IPS-NIHi11 (cell line): ENCODE measurements around the gene SCYL3.
"Not testable (repeated sequence)": the region's sequence is repeated elsewhere in the genome, so short reads cannot be mapped to it uniquely, and the experiment has no call there.

Experiments used
- DNase-seq: peaks from one replicate; pipeline ENCODE4 v3.0.0; 2012; ENCODE audit warnings: mixed read lengths, low spot score

SCYL3 gene

GRCh38 chr1:169871988-169872387 lies 21.7 kb downstream of the SCYL3 start:
- DNase-seq: not testable (repeated sequence)

GRCh38 chr1:169869426-169869825 lies 24.3 kb downstream of the SCYL3 start:
- DNase-seq: no peak

- no peak for DNase-seq
These were observed 24.7 kb downstream of the SCYL3 start for GRCh38 chr1:169868978-169869377.

DNA sequence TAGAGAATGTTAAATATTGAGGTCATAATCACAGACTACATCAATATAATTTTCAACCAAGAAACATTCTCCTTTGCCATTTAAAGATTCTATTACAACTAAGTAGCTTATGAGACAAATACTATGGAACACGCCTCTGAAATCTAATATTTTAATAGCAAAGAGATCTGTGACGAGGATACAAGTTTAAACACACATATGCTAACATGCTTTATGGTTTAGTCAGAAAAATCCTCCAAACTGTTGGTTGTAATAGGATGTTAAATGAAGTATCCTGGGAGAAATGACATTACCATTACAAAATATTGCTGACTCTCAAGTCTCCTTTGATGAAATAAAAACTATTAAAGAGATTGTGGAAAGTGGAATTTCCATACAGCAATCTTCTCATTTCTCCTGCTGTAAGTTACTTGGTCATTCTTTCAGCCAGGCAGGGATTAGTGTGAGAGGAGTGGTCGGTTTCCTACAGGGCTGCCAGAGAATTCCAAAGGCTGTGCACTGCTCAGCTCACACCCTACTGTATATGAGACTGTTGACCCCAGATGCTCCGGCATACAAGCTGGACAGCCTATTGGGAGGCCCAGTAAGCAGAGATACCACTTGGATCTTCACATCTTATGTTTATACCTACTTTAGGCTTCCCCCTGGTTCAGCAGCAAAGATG lies 26.6 kb downstream of the SCYL3 start:
- DNase-seq: no peak

DNA sequence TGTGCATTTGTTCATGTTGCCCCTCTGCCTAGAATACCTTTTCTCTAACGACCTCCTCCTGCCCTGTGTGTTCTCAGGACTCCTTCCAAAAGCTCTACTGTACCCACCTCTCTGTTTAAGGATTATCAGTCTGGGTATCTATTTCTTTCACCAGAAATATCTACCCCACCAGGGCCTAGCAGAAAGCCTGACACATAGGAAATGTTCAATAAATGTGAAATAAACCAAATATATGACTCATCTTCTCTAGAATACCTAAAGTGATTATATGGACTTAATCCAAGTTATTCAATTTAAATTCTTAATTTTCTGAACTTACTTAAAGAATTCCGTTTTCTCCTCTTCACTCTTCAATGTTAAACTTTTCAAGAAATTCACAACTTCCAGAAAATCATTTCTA lies 27.1 kb downstream of the SCYL3 start:
- no peak for DNase-seq

DNA sequence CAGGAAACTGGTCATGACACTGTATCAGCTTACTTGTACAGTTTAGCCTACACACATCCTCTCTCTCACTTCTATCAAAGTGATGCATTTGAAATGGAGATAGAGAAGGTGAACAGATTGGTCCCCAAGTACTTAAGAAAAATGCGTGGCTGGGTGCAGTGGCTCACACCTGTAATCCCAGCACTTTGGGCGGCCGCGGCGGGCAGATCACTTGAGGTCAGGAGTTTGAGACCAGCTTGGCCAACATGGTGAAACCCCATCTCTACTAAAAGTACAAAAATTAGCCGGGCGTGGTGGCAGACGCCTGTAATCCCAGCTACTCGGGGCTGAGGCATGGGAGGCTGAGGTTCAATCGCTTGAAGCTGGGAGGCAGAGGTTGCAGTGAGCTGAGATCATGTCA lies 29.2 kb downstream of the SCYL3 start:
- DNase-seq: not testable (repeated sequence)

DNA sequence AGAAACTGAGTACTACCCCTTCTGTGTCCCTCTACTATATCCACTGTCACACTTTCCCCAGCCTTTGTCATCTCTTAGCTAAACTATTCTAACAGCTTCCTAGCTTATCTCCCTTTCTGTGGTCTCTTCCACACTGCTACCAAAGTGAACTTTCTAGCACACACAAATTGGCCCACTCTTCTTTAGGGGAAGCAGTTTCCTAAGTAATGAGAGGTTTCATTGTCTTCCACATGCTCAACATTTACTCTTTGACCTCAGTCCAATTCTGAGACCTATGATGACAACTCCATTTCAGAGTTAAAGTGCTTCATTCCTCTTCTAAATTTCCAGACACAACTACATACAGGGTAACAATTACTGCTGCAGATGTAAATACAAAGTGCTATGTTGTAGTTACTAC lies 32.9 kb downstream of the SCYL3 start:
- no peak for DNase-seq

DNA sequence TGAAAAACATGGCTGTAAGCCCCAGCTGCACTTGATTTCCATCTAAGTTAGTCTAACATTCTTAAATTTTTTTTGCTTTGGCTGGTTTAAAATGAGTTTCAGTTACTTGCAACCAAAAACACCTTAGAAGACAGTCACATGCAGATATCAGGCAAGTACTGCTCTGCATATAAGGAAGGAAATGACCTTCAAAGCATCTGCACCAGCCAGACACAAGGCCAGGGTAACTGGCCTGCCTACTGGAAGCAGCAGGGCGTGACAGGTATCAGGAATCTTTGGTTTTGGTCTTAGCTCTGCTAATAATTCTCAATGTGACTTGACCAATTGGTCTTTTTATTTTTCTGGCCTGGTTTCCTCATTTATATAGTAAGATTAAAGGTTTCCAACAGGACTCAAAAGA lies 33.5 kb downstream of the SCYL3 start:
- no peak for DNase-seq

GRCh38 chr1:169859001-169859400 lies 34.7 kb downstream of the SCYL3 start:
- DNase-seq: no peak

DNA sequence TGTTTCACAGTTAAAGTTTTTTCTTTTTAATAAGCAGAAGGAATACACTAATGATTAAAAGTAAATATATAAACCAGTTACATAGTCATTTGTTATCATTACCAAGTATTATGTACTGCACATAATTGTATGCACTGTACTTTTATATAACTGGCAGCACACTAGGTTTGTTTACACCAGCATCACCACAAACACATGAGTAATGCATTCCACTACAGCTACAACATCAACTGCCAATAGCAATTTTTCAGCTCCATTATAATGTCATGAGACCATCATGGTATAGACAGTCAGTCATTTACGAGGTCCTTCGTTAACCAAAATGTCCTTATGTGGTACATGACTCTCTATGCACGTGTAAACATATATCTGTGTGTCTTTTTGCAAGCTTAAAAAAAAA lies 35.2 kb downstream of the SCYL3 start:
- DNase-seq: no peak

GRCh38 chr1:169853341-169853740 lies 40.4 kb downstream of the SCYL3 start:
- no peak for DNase-seq

DNA sequence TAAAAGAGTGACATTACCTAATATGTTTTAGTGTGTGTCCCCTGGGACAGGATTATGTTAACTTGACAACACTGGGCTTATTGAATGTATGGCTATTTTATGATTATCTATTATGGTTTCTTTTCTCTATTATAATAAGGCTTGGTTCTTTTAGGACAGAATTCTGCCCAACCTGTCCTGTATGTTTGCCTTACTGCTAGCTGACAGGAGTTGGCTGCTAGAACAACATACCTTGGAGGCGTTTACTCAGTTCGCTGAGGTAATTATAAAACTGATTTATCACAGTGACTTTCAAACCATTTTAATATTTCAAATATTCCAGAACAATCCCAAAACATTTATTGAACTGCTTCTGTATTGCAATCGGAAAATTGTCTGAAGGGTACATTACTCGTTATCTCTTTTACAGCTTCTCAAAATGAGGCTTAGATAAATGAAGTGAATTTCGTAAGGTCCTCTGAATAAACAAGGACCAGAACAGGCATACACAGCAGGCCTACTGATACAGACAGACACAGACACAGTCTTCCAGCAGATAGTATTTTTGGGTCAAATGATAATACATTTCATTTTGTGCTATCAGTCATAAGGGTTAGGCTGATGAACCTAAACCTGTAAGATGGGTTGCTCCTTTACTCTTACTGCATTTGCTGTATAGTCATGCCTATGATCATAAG lies 44.2 kb downstream of the SCYL3 start:
- DNase-seq: no peak

- DNase-seq: no peak
These were observed 45.2 kb downstream of the SCYL3 start for GRCh38 chr1:169848456-169848855.

DNA sequence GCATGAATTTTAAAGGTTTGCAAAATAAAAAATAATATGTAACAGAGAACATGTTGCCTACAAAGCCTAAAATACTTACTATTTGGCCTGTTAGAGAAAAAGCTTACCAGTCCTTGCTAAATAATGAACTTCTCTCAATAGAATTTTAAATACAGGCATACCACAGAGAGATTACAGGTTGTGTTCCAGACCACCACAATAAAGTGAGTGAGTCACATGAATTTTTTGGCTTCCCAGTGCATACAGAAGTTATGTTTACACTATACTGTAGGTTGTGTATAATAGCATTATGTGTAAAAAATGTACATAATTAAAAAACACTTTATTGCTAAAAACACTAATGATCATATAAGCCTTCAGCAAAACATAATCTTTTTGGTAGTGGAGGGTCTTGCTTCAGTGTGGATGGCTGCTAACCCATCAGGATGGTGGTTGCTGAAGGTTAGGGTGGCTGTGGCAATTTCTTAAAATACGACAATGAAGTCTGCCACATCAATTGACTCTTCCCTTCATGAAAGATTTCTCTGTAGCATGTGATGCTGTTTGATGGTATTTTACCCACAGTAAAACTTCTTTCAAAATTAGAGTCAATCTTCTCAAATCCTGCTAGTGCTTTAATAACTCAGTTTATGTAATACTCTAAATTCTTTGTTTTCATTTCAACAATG lies 48.6 kb downstream of the SCYL3 start:
- no peak for DNase-seq

- no peak for DNase-seq
These were observed 54.8 kb downstream of the SCYL3 start for GRCh38 chr1:169838942-169839341.

- DNase-seq: no peak
These were observed 57.5 kb downstream of the SCYL3 start for GRCh38 chr1:169836198-169836597.

GRCh38 chr1:169835647-169836046 lies 58.0 kb downstream of the SCYL3 start:
- no peak for DNase-seq

- DNase-seq: no peak
These were observed 58.8 kb downstream of the SCYL3 start for GRCh38 chr1:169834869-169835268.

GRCh38 chr1:169833179-169833901 lies 60.4 kb downstream of the SCYL3 start:
- DNase-seq: no peak

- DNase-seq: no peak
These were observed 64.0 kb downstream of the SCYL3 start for GRCh38 chr1:169829671-169830070.

DNA sequence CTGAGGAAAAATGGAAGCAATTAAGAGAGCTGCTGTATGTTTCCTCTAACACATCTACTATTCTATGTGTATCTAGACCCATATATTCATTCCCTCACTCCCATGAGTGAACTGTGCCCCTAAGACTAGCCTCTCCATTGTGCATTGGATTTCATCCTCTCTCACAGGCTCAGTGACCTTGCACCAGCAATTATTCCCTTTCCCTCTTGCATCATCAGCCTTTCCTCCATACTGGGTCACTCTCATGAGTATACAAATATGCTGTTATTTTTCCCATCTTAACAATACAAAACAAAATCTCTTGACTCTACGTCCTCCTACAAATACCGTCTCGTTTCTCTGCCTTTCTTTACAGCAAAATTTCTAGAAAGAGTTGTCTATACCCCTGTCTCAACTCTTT lies 69.5 kb downstream of the SCYL3 start:
- DNase-seq: no peak

- DNase-seq: no peak
These were observed 72.2 kb downstream of the SCYL3 start for GRCh38 chr1:169821500-169821899.

DNA sequence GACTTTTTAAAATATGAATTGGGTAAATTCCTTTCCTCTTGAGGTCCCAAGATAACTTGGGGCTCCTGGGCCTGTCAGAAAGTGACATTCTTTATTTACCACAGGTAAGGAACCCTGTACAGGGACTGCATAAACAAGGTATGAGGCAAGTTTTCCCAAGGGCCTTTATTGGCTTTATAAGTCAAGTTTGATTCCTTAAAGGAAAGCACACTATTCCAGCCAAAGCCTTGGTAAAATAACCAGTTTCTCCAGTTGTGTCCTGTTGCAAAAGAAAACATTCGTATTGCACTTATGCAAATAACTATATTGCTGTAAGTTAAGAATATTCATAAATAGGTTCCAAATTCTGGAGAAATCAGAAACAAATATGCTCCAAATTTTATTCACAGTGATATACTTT lies 77.1 kb downstream of the SCYL3 start:
- DNase-seq: no peak
